Hematopoietic multipotent progenitor cell treated with erythropoietin and hydrocortisone succinate and interleukin-3 and kit ligand, for 15 days (in vitro differentiated cells): ENCODE data around the gene CDH4.

Experiments used
- DNase-seq: peaks from one replicate; pipeline ENCODE4 v3.0.0-alpha.2; 2015; ENCODE audit warnings: low spot score

CDH4 gene

GRCh38 chr20:61930776-61931475, 678.9 kb downstream of the CDH4 start:
- DNase-seq: no peak

GRCh38 chr20:61931476-61932198, 679.6 kb downstream of the CDH4 start:
- no peak for DNase-seq

- no peak for DNase-seq
Observed at GRCh38 chr20:61932199-61932592, 680.1 kb downstream of the CDH4 start.

- DNase-seq: no peak
Observed at GRCh38 chr20:61932711-61933480, 680.8 kb downstream of the CDH4 start.

GRCh38 chr20:61933481-61933950, 681.5 kb downstream of the CDH4 start:
- DNase-seq: no peak

- no peak for DNase-seq
Observed at GRCh38 chr20:61933951-61934715, 682.1 kb downstream of the CDH4 start.

- DNase-seq: no peak
Observed at GRCh38 chr20:61934716-61935530, 682.9 kb downstream of the CDH4 start.

- DNase-seq: no peak
Observed at GRCh38 chr20:61935926-61936700, 684.1 kb downstream of the CDH4 start.

GRCh38 chr20:61936701-61937131, 684.7 kb downstream of the CDH4 start:
- no peak for DNase-seq

GRCh38 chr20:61937146-61937962, 685.3 kb downstream of the CDH4 start:
- DNase-seq: no peak

- no peak for DNase-seq
Observed at GRCh38 chr20:61937963-61938838, 686.1 kb downstream of the CDH4 start.

GRCh38 chr20:61938839-61939690, 687.0 kb downstream of the CDH4 start:
- no peak for DNase-seq

GRCh38 chr20:61939691-61940360, 687.8 kb downstream of the CDH4 start:
- DNase-seq: no peak

- no peak for DNase-seq
Observed at GRCh38 chr20:61940491-61940890, 688.4 kb downstream of the CDH4 start.

GRCh38 chr20:61940976-61941720, 689.1 kb downstream of the CDH4 start:
- no peak for DNase-seq
